SJCRH30 (cell line): ENCODE measurements around the gene SYDE2. TPM values are rescaled to one million over a fixed set of nuclear protein-coding genes. Genes with fewer than 3 reads are reported as not detected.

Experiments used
- DNase-seq, 2 experiments: peaks; one replicate each; pipeline ENCODE4 v3.0.0-alpha.2; 2015 to 2020
- H3K27ac ChIP-seq: fragments of 250-450 bp; sonication (Bioruptor Pico); 2 replicates; pipeline ENCODE4 v1.5.1; 2020; ENCODE audit warnings: mild to moderate bottlenecking, moderate library complexity
- H3K27me3 ChIP-seq: fragments of 250-450 bp; sonication (Bioruptor Pico); 2 replicates; pipeline ENCODE4 v1.5.1; 2020; ENCODE audit warnings: mild to moderate bottlenecking, moderate library complexity
- H3K36me3 ChIP-seq: fragments of 250-450 bp; sonication (Bioruptor Pico); 2 replicates; pipeline ENCODE4 v1.5.1; 2020; ENCODE audit warnings: mild to moderate bottlenecking, moderate library complexity
- H3K4me1 ChIP-seq: fragments of 250-450 bp; sonication (Bioruptor Pico); 2 replicates; pipeline ENCODE4 v1.5.1; 2020; ENCODE audit warnings: mild to moderate bottlenecking, moderate library complexity
- H3K4me3 ChIP-seq: fragments of 250-450 bp; sonication (Bioruptor Pico); 2 replicates; pipeline ENCODE4 v1.5.1; 2020; ENCODE audit warnings: mild to moderate bottlenecking, moderate library complexity
- H3K9me3 ChIP-seq: fragments of 250-450 bp; sonication (Bioruptor Pico); replicated peaks from 2 replicates; pipeline ENCODE4 v1.5.1; 2020; ENCODE audit warnings: mild to moderate bottlenecking, moderate library complexity
- total RNA-seq: library from RNA; depleted of rRNA; stranded (reverse); fragments of >200 nt; shearing (Covaris generic); gene quantifications from 2 replicates; pipeline ENCODE4 v1.2.3, GENCODE V29; 2014

The SYDE2 gene
- total RNA-seq, 1 experiment from 2014 or later: 6.7 TPM

GRCh38 chr1:85135392-85135798 is 65.4 kb downstream of the SYDE2 start:
- no peak overlapping the region for H3K4me3 ChIP-seq
- no peak overlapping the region for H3K27ac ChIP-seq
- DNase-seq: no peak
- H3K9me3 ChIP-seq: no peaks in the 10 kb centered on the region
- H3K36me3 ChIP-seq: no peaks in the 10 kb centered on the region
- H3K4me1 ChIP-seq: no peaks in the 10 kb centered on the region; the same call in 1 of the 2 replicates
- H3K27me3 ChIP-seq: no peaks in the 10 kb centered on the region

- H3K27ac ChIP-seq: no peak overlapping the region
Observed at GRCh38 chr1:85134583-85135391, 66.0 kb downstream of the SYDE2 start.

DNA sequence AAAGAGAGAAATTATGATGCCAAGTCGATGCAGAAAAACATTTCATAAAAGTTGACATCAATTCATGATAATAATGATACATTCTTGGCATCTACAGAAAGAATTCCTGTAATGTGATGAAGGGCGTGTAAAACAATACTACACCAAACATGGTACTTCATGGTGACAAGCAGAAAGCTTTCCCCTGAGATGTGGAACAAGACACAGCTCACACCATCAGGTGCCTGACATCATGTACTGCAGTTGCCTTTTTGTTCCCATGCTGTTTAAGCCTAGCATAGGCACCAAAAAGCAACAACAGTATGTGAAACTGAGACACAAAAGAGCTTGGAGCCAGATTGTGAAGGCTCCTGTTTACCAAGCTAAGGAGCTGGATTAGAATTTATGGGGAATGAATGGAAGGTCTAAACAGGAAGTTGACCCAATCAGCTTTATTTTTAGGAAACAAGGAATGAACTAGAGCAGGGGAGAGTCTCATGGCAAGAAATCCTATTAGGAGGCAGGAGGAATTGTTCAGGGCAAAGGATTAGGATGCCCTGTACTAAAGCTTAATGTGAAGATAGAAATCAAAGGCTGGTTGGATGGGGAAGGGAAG is 67.2 kb downstream of the SYDE2 start:
- no peak for DNase-seq
- no peak overlapping the region for H3K27ac ChIP-seq
- no peaks in the 10 kb centered on the region for H3K9me3 ChIP-seq
- H3K27me3 ChIP-seq: no peaks in the 10 kb centered on the region
- no peak overlapping the region for H3K4me3 ChIP-seq
- no peaks in the 10 kb centered on the region for H3K36me3 ChIP-seq
- no peaks in the 10 kb centered on the region; the same call in 1 of the 2 replicates for H3K4me1 ChIP-seq

More at GRCh38 chr1:85134583-85135391, 66.0 kb downstream of the SYDE2 start:
- no peaks in the 10 kb centered on the region for H3K27me3 ChIP-seq
- H3K9me3 ChIP-seq: no peaks in the 10 kb centered on the region
- no peaks in the 10 kb centered on the region; the same call in 1 of the 2 replicates for H3K4me1 ChIP-seq
- no peak overlapping the region for H3K4me3 ChIP-seq
- no peaks in the 10 kb centered on the region for H3K36me3 ChIP-seq
- no peak for DNase-seq

- no peak overlapping the region for H3K27ac ChIP-seq
- H3K9me3 ChIP-seq: no peaks in the 10 kb centered on the region
- no peaks in the 10 kb centered on the region; the same call in 1 of the 2 replicates for H3K4me1 ChIP-seq
- DNase-seq: no peak
- no peaks in the 10 kb centered on the region for H3K36me3 ChIP-seq
- no peak overlapping the region for H3K4me3 ChIP-seq
- no peaks in the 10 kb centered on the region for H3K27me3 ChIP-seq
Observed at GRCh38 chr1:85132078-85132720, 68.6 kb downstream of the SYDE2 start.

- Histone ChIP-seq H3K27ac (no peak overlapping the region), H3K4me1 (no peaks in the 10 kb centered on the region), H3K9me3 (no peaks in the 10 kb centered on the region), H3K36me3 (no peaks in the 10 kb centered on the region), H3K27me3 (no peaks in the 10 kb centered on the region), H3K4me3 (no peak overlapping the region)
- DNase-seq: no peak
Observed at GRCh38 chr1:85128316-85128715, 72.5 kb downstream of the SYDE2 start.

DNA sequence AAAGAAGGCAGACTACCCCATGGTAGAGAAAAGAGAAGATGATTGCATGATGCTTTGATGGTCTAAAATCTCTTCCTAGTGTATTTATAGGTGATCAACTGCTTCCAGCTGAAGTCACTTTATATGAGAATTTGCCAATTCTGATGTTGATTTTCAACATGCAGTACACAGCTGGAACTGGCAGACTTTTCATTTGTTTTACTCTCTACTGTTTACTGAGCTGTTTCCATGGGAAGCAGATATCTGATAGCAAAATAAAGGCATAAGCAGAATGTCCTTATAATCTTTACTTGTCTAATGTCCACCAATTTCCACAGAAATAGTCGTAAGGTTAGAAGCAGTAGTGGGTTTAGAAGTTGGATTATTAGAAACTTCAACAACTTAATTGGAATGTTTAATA is 74.9 kb downstream of the SYDE2 start:
- Histone ChIP-seq H3K4me3 (no peak overlapping the region), H3K9me3 (no peaks in the 10 kb centered on the region), H3K27ac (no peak overlapping the region), H3K36me3 (no peaks in the 10 kb centered on the region), H3K27me3 (no peaks in the 10 kb centered on the region), H3K4me1 (no peaks in the 10 kb centered on the region)
- no peak for DNase-seq

DNA sequence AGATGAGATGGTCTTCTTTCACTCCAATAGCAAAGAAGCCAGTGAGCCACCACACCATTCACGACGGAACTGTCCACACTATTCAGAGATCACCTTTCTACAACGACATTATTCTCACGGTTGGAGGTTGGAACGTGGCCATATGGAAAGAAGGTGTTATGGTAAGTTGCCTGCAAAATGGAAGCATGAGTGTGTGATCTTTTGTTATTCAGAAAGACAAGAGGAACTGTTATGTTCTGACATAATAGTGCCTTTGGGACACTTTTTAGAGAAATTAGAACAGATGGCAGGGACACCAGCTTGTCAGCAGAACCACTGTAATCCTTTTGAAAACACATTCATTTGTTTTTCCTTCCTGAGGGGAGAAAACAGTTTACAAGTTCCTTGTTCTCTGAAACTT is 76.7 kb downstream of the SYDE2 start:
- no peak overlapping the region for H3K4me3 ChIP-seq
- DNase-seq: peak in 1 of 2 experiments; percentile 21

GRCh38 chr1:85122169-85122568 is 78.6 kb downstream of the SYDE2 start:
- Histone ChIP-seq H3K36me3 (no peaks in the 10 kb centered on the region), H3K27ac (no peak overlapping the region), H3K27me3 (no peaks in the 10 kb centered on the region), H3K4me3 (no peak overlapping the region), H3K9me3 (no peaks in the 10 kb centered on the region), H3K4me1 (no peaks in the 10 kb centered on the region)
- DNase-seq: no peak

More for the DNA sequence above, 76.7 kb downstream of the SYDE2 start:
- Histone ChIP-seq H3K27ac (no peak overlapping the region), H3K27me3 (no peaks in the 10 kb centered on the region), H3K36me3 (no peaks in the 10 kb centered on the region), H3K4me1 (no peaks in the 10 kb centered on the region), H3K9me3 (no peaks in the 10 kb centered on the region)

GRCh38 chr1:85121744-85122143 is 79.1 kb downstream of the SYDE2 start:
- Histone ChIP-seq H3K27me3 (no peaks in the 10 kb centered on the region), H3K27ac (no peak overlapping the region), H3K4me3 (no peak overlapping the region), H3K9me3 (no peaks in the 10 kb centered on the region), H3K36me3 (no peaks in the 10 kb centered on the region), H3K4me1 (no peaks in the 10 kb centered on the region)
- DNase-seq: no peak

DNA sequence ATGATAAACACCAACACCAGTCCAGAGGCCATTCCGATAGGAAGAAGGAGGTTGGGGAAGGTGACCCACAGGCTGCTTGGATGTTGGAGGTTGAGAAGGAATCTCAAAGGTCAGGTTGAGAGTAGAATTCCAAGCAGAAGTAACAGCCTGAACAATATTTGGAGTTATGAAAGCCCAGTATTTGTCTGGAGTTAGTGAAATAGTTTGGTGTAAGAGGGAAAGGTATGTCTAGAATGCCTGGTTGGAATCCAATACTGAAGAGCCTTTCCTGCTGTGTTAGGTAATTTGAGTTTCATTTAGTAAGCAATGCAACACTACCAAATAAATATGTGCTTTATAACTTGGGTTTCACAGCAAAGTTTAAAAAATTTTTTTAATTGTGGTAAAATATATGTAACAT is 82.1 kb downstream of the SYDE2 start:
- no peak for DNase-seq
- no peak overlapping the region for H3K27ac ChIP-seq
- no peaks in the 10 kb centered on the region for H3K4me1 ChIP-seq
- H3K9me3 ChIP-seq: no peaks in the 10 kb centered on the region
- no peaks in the 10 kb centered on the region for H3K36me3 ChIP-seq
- no peaks in the 10 kb centered on the region for H3K27me3 ChIP-seq
- no peak overlapping the region for H3K4me3 ChIP-seq

DNA sequence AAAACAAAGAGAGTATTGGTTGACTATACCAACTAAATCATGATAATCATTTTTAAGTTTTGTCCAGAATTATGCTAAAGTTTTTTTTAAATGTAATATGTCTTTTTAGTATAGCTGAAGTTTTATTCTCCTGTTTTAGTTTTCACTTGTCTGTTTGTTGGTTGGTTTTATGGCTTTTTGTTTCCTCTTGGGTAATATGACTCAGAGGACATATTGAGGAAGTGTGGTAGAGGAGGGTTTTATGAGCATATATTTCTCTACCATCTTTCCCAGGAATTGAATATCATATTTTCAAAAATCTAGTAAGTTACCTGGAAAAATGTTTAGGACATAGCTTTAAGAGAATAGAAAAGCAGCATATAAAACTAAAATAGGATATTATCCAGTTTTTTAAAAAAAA is 84.0 kb downstream of the SYDE2 start:
- Histone ChIP-seq H3K9me3 (no peaks in the 10 kb centered on the region), H3K4me3 (no peak overlapping the region), H3K27me3 (no peaks in the 10 kb centered on the region), H3K27ac (no peak overlapping the region), H3K36me3 (no peaks in the 10 kb centered on the region), H3K4me1 (no peaks in the 10 kb centered on the region)
- no peak for DNase-seq

DNA sequence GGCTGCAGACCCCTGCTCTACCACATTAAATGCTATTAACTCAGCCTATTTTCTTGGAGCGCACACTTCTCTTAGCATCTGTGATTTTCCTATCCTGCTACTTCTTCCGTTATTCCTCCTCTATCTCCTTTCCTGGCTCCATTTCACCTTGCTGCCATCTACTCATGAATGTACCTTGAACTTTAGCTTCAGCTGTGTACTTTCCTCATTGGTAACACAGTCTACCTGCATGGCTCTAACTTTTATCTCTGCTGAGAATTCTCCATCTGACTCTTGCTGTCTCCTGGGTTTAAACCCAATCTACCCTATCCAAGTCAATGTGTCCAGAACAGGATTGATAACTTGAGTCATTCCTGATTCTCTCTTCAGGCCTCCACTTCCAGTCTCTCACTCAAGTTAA is 84.9 kb downstream of the SYDE2 start:
- DNase-seq: no peak
- H3K4me1 ChIP-seq: no peaks in the 10 kb centered on the region
- no peak overlapping the region for H3K4me3 ChIP-seq

GRCh38 chr1:85111695-85112094 is 89.1 kb downstream of the SYDE2 start:
- Histone ChIP-seq H3K9me3 (no peaks in the 10 kb centered on the region), H3K36me3 (no peaks in the 10 kb centered on the region), H3K27ac (no peak overlapping the region), H3K4me3 (no peak overlapping the region), H3K4me1 (no peaks in the 10 kb centered on the region), H3K27me3 (no peaks in the 10 kb centered on the region)
- DNase-seq: no peak

More for the DNA sequence above, 84.9 kb downstream of the SYDE2 start:
- H3K36me3 ChIP-seq: no peaks in the 10 kb centered on the region
- no peak overlapping the region for H3K27ac ChIP-seq
- no peaks in the 10 kb centered on the region for H3K9me3 ChIP-seq
- H3K27me3 ChIP-seq: no peaks in the 10 kb centered on the region

DNA sequence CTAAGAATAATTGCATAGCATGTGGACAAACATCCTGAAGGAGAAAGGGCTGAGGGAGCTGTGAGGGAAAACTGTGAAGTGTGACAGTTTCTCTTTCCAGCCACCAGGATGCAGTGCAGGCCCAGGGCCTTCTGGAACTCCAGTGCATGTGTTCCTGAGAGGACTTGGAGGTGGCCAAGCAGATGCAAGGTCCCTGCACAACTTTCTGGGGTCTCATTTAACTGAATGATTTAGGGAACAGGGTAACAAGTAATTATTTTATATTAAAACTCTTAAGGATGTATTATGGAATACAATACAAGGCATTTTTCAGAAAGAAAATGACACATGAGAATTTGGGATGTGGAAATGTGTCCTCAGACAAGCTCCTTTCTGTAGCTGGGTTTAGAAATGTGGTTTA is 91.3 kb downstream of the SYDE2 start:
- Histone ChIP-seq H3K9me3 (no peaks in the 10 kb centered on the region), H3K27me3 (no peaks in the 10 kb centered on the region), H3K4me3 (no peak overlapping the region), H3K4me1 (no peaks in the 10 kb centered on the region), H3K27ac (no peak overlapping the region), H3K36me3 (no peaks in the 10 kb centered on the region)
- DNase-seq: peak; percentile 65 to 79
